ENCODE results near the gene MLNR.

DNA sequence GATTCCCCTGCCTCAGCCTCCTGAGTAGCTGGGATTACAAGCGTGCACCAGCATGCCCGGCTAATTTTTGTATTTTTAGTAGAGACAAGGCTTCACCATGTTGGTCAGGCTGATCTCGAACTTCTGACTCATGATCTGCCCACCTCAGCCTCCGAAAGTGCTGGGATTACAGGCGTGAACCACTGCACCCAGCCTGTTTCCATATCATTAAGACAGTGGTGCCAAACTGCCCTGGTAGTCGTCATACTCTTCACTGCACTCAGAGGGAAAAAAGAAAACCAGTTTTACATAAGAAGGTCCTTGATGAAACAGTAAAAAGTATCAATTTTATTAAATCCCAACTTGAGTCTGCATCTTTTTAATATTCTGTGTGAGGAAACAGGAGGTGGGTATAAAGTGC, 42.5 kb downstream of the MLNR start:
- no peak for TF ChIP-seq POLR2A (IDR thresholded peaks at IDR 0.05; ENCODE audit: borderline replicate concordance, extremely low read depth, insufficient read depth, insufficient read length)
- TF ChIP-seq POLR2AphosphoS5 (IDR thresholded peaks at IDR 0.05; ENCODE audit: low read depth, low read length): no peak
- TF ChIP-seq SP1 (IDR thresholded peaks at IDR 0.05; ENCODE audit: low read depth): no peak
- TF ChIP-seq, protein P1, sequence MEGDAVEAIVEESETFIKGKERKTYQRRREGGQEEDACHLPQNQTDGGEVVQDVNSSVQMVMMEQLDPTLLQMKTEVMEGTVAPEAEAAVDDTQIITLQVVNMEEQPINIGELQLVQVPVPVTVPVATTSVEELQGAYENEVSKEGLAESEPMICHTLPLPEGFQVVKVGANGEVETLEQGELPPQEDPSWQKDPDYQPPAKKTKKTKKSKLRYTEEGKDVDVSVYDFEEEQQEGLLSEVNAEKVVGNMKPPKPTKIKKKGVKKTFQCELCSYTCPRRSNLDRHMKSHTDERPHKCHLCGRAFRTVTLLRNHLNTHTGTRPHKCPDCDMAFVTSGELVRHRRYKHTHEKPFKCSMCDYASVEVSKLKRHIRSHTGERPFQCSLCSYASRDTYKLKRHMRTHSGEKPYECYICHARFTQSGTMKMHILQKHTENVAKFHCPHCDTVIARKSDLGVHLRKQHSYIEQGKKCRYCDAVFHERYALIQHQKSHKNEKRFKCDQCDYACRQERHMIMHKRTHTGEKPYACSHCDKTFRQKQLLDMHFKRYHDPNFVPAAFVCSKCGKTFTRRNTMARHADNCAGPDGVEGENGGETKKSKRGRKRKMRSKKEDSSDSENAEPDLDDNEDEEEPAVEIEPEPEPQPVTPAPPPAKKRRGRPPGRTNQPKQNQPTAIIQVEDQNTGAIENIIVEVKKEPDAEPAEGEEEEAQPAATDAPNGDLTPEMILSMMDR (IDR thresholded peaks at IDR 0.05 in 2 of 3, conservative IDR thresholded peaks at IDR 0.05 in 1 of 3; ENCODE audit: borderline replicate concordance in 1 of 3, insufficient read depth in 1 of 3, low read depth in 2 of 3, low read length in 2 of 3): no peak
- TF ChIP-seq, protein P2, sequence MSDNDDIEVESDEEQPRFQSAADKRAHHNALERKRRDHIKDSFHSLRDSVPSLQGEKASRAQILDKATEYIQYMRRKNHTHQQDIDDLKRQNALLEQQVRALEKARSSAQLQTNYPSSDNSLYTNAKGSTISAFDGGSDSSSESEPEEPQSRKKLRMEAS (IDR thresholded peaks at IDR 0.05): no peak
- TF ChIP-seq, protein P3, sequence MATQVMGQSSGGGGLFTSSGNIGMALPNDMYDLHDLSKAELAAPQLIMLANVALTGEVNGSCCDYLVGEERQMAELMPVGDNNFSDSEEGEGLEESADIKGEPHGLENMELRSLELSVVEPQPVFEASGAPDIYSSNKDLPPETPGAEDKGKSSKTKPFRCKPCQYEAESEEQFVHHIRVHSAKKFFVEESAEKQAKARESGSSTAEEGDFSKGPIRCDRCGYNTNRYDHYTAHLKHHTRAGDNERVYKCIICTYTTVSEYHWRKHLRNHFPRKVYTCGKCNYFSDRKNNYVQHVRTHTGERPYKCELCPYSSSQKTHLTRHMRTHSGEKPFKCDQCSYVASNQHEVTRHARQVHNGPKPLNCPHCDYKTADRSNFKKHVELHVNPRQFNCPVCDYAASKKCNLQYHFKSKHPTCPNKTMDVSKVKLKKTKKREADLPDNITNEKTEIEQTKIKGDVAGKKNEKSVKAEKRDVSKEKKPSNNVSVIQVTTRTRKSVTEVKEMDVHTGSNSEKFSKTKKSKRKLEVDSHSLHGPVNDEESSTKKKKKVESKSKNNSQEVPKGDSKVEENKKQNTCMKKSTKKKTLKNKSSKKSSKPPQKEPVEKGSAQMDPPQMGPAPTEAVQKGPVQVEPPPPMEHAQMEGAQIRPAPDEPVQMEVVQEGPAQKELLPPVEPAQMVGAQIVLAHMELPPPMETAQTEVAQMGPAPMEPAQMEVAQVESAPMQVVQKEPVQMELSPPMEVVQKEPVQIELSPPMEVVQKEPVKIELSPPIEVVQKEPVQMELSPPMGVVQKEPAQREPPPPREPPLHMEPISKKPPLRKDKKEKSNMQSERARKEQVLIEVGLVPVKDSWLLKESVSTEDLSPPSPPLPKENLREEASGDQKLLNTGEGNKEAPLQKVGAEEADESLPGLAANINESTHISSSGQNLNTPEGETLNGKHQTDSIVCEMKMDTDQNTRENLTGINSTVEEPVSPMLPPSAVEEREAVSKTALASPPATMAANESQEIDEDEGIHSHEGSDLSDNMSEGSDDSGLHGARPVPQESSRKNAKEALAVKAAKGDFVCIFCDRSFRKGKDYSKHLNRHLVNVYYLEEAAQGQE (IDR thresholded peaks at IDR 0.05; ENCODE audit: low read depth): no peak
- TF ChIP-seq, protein P4, sequence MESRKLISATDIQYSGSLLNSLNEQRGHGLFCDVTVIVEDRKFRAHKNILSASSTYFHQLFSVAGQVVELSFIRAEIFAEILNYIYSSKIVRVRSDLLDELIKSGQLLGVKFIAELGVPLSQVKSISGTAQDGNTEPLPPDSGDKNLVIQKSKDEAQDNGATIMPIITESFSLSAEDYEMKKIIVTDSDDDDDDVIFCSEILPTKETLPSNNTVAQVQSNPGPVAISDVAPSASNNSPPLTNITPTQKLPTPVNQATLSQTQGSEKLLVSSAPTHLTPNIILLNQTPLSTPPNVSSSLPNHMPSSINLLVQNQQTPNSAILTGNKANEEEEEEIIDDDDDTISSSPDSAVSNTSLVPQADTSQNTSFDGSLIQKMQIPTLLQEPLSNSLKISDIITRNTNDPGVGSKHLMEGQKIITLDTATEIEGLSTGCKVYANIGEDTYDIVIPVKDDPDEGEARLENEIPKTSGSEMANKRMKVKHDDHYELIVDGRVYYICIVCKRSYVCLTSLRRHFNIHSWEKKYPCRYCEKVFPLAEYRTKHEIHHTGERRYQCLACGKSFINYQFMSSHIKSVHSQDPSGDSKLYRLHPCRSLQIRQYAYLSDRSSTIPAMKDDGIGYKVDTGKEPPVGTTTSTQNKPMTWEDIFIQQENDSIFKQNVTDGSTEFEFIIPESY (IDR thresholded peaks at IDR 0.05; ENCODE audit: extremely low read depth, insufficient replicate concordance, low read length): no peak
- no peak for TF ChIP-seq ZFX (IDR thresholded peaks at IDR 0.05)
- TF ChIP-seq SIN3A (IDR thresholded peaks at IDR 0.05; ENCODE audit: low read depth): no peak
- no peak for TF ChIP-seq ZNF274 (IDR thresholded peaks at IDR 0.05; ENCODE audit: low read depth, low read length)
